NCI-H187 (cell line): ENCODE measurements around the gene RAP1GAP.

Experiments
- DNase-seq, 2 experiments: peaks; one replicate each; lab custom pipeline; 2025; lab: John Stamatoyannopoulos, UW

RAP1GAP gene

DNA sequence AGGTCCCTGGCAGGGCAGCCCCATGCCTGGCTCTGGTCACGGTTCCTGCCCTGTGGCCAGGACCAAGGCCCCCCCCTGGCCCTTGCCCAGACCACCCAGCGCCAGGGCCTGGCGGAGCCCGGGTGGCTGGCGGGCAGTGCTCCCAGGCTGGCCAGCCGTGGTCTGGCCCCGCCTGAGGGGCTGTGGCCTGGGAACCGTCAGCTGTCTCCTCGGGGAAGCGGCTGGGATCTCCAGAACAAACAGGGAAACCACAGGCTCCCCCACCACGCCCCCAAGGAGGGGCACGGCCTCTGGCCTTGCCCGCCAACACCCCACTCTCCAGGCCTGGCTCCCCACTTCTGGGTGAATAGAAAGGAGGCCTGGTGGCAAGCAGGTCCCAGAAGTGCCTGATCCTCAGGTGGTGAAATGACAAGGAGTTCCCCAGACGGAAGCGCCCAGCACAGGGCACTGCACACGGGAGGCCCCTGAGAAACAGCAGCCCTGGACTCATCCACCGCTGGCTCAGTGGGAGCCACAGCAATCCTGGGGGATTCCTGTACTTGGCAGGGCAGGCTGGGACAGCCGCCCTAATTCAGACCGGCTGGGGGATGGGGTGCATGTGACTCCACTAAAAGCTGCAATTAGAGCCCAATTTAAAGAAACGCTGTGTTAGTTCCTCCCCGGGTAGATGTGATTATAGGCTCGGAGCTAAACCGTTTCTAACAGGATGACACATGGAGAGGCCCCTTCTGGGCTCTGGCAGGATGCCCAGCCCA lies 78.9 kb downstream of the RAP1GAP start:
- no peak for DNase-seq

DNA sequence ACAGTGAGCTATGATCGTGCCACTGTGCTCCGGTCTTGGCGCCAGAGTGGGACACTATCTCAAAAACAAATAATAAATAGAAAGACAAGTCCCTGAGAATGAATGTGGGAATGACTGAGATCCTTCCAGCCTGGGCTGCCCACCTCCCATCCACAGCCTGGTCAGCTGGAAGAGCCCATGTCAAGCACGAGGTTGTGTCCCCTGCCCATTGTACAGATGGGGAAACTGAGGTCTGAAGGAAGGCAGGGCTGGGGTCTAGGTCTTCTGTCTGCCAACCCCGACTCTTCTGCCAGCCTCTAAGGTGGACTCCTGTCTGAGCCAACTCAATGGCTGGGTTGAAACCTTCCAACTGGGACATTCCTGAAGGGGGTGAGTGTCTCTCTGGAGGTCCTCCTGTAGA lies 79.5 kb downstream of the RAP1GAP start:
- no peak for DNase-seq

DNA sequence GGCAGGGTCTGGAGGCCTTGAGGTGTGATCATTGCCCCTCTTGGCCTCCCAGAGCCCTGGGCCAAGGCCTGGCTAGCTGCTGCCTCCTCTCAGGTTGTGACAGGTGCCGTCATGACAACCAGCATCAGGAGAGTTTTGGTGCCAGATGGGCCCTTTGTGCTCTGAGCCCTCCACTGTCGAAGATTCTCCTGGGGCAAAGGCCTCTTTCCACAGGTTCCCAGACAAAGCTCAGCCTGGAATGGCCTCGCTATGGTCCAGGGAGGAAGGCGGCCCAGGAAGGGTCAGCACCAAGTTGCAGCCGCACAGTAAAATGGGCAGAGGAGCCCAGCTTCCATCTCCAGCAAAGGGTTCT lies 81.6 kb downstream of the RAP1GAP start:
- no peak for DNase-seq

DNA sequence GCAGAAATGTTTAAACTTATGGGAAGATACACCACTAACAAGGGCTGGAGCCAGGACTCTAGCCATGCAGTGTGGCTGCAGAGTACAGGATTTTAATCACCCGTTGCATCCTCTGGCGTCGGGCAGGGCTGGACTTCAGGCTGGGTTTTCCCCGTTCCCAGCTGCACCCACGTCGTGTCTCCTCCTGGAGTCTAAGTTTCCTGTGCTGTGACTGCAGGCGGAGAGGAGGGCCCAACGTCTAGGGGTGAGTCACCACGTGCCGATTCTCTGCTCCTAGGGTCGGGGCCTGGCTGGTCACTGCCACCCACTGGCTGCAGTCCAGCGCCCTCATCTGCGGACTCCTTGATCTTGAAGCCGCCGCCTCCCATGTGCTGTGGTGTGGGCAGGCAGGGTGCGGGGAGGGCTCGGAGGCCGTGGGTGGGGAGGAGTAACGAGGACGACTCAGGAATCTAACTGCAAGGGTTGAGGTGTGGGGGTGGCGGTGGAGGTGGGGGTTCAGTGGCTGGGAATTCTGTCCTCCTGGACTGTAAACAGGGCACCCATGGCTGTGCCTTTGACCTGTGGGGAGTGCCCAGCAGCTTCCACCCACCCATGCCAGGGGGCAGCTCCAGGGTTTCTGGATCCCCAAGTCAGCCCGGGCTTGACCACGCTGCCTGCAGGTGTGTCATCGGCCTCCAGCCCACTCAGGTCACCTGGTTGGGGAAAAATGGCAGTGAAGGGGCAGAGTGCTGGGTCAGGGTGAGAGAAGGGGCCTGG lies 82.1 kb downstream of the RAP1GAP start:
- DNase-seq: no peak

DNA sequence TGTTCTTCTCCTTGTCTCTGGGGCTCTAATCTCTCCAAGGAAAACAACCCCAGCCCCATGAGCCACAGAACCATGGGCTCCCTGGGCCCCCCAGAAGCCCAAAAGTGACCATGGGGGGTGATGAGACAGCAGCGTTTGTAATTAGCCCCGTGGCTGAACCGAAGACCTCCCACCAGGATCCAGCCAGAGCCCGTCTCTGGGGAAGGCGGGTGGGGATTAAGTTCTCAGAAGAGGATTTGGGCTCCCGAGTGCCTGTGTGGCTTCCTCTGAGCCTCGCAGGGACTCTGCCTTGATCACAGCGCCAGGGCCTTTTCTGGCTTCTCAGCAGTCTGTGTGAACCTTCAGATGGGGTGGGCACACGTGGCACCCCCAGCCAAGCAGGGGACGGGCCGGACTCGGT lies 82.9 kb downstream of the RAP1GAP start:
- no peak for DNase-seq

DNA sequence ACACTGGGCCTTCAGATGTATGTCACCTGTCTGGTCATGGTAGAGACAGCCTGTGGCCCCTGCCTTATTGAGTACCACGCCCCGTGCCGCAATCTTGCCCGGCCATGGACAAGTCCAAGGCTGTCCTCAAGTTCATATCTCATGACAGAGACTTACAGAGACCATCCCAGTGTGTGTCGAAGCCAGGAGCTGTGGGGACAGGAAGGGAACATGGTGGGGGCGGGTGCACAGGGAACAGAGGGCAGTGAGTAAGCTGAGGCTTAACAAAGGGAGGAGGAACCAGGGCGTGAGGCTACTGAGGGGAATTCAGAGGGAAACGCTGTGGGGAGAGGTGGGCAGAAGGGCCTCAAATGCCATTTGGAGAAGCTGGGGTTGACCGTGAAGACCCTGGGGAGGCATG lies 84.1 kb downstream of the RAP1GAP start:
- no peak for DNase-seq

DNA sequence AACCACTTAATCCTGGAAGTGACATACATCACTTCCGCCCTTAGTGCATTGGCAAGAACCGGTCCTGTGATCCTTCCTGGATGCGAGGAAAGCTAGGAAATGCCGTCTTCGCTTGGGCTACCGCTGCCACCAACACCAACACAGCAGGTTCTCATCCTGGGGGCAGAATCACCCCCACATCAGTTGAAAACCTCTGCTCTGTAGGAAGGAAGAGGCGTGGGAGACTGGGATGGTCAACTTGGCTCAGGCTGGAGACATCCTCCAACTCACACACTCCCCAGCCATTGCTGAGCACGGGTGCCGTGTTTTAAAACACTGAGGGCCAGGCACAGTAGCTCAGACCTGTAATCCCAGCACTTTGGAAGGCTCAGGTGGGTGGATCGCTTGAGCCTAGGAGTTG lies 85.1 kb downstream of the RAP1GAP start:
- no peak for DNase-seq

DNA sequence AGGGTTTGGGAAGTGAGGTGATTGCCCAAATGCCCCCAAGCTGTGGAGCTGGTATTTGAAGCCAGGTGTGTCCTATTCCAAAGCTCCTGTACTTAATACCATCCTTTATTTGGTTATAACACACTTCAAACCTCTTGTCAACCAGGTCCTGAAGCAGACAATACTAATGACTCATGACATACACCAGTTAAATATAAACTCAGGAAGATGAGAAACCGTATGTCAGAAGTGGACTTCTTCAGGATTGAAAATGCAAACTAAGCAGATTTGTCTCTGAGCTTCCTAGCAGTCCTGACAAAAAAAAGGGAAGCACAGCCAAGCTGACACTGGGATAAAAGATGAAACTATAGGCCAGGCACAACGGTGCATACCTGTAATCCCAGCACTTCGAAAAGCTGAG lies 89.4 kb downstream of the RAP1GAP start:
- peak in 1 of 2 experiments; percentile 34 for DNase-seq

DNA sequence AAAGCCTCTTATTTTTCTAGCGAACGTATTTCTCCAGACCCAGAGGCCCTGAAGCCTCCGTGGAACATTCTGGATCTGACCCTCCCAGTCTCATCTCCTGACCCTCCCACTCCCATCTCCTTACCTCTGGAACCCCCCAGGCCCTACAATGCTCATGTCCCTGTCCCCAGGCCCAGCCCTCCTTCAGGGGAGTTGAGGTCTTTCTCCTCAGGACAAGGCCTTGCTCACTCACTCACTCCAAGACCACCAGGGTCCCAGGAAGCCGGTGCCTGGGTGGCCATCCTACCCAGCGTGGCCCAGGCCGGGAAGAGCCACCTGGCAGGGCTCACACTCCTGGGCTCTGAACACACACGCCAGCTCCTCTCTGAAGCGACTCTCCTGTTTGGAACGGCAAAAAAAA lies 91.2 kb downstream of the RAP1GAP start:
- no peak for DNase-seq

DNA sequence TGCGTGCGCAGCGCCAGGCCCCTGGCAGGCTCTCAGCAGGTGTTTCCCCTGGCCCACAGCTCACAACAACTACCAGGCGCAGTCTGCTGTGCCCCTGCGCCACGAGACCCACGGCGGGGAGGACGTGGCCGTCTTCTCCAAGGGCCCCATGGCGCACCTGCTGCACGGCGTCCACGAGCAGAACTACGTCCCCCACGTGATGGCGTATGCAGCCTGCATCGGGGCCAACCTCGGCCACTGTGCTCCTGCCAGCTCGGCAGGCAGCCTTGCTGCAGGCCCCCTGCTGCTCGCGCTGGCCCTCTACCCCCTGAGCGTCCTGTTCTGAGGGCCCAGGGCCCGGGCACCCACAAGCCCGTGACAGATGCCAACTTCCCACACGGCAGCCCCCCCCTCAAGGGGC lies 91.8 kb downstream of the RAP1GAP start:
- no peak for DNase-seq

DNA sequence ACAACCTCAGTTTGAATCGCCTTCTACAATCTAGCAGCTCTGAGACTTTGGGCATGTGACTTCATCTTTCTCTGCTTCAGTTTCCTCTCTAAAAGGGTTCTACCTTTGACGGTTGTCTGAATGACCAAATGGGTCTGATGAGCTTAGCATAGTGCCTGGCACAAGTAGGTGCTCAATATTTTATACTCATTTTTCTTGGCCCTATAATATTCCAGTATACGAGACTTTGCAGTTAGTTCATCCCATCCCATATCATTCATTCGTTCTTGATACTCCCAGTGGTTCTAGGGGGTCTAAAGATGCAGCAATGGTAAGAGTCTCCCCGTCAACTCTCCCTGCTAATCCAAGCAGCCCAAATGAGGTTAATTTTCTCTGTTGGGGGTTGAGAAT lies 92.4 kb downstream of the RAP1GAP start:
- DNase-seq: no peak

DNA sequence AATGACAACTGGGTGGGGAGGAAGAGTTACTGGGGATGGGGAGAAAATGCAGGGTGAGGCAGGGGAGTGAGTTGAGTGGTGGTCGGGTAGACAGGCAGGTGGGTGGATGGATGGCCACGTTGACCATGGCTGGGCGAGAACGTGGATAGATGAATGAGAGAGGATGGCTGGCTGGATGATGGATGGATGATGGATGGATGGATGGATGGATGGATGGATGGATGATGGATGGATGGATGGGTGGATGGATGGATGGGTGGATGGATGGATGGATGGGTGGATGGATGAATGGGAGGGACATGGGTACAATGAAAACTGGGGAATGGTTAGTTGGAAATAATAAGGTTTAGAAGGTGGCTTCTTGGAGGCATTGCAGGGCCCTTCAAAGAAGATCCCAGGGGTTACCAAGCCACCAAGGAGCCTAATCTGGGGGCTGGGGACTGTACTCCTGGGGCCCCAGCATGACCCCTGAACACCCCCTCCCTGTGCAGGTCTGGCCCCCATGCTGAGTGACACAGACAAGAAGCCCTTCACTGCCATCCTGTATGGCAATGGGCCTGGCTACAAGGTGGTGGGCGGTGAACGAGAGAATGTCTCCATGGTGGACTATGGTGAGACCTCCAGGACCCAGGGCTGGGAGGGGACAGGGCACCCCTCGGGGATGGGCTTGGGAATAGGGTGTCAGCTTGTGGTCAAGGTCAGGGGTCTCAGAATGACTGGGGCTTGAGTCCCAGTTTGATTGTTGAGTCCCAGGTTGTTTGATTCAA lies 92.9 kb downstream of the RAP1GAP start:
- no peak for DNase-seq

DNA sequence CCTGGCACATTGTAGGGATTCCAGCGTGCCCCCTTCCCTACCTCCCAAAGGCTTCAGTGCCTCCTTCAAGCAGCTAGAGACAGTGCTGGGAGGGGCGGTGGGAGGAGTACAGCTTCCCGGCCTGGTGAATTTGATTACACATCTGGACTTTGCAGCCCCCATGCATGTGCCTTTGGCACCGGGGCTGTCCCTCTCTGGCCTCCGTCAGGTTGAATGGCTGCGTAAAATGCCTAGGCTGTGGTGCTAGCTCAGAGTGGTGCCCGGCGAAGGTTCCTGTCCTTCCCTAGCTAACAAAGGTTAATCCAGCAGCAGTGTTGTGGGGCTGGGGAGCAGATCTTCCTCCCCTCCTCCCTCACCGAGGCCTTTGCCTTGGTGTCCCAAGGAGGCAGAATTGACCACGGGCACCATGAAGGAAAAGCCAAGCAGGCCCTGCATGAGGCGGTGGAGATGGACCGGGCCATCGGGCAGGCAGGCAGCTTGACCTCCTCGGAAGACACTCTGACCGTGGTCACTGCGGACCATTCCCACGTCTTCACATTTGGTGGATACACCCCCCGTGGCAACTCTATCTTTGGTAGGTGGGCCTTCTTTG lies 93.7 kb downstream of the RAP1GAP start:
- no peak for DNase-seq

DNA sequence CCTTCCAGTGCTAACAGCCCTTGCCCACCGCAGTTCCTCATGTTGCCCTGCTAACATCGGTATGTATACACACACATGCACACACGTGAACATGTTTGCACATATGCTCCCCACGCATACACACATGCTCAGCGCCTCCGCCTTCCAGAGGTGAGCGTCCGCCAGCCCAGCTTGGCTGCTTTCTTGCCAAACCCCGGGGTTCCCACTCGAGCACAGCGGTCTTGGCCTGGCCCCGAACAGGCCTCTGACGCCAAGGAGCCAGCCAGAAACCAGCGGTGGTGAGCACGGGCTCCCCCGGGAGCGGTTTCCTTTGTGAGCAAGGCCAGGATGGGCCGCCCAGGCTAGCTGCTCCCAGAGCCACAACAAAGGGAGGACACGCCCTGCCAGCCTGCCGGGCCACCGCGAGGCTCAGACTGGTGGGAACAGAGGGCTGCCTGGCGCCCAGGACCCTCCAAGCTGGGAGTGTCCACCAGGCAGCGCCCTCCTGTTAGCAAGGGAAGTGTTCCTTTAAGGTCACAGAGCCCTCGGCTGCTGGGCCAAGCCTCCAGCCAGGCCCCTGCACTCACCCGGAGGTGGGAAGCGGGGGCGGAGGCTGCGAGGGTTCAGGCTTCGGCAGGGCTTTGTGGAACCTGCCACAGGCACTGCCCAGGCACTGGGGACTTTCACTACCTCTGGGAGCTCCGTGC lies 94.5 kb downstream of the RAP1GAP start:
- DNase-seq: peak; percentile 76 to 84

DNA sequence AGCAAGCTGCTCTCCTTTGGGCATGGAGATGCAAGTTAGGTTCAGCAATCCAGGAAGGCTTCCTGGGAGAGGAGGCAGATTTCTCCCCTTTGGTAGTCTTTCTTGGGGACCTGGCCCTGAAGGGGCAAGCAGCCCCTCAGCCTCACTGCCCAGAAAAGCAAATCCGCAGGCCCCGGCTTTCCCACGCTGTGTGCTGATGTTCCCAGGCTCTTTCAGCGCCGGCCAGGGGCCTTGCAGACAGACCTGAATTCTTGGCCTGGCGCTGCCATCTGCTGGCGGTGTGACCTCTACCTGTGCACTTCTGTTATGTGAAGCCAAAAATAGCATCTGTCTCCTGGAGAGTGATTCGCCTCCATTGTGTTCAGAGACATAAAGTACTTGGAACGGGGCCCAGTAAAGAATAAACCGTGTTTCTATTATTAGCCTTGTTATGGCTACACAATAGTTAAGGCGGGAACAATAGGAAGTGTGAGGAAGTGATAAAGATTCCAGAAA lies 95.1 kb downstream of the RAP1GAP start:
- DNase-seq: peak; percentile 84 to 89

DNA sequence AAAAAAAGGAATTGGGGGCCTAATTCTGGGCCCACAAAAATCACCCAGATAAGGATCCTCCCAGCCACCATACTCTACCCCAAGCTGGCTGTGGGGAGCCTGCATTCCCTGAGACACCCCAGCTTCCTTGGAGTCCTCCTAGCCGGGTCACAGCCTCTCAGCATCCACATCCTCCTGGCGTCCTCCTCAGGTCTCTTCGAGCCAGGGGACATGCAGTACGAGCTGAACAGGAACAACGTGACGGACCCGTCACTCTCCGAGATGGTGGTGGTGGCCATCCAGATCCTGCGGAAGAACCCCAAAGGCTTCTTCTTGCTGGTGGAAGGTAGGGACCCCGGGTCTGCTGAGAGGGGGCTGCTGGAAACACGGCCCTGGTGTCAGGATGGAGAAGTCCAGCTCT lies 95.7 kb downstream of the RAP1GAP start:
- no peak for DNase-seq

DNA sequence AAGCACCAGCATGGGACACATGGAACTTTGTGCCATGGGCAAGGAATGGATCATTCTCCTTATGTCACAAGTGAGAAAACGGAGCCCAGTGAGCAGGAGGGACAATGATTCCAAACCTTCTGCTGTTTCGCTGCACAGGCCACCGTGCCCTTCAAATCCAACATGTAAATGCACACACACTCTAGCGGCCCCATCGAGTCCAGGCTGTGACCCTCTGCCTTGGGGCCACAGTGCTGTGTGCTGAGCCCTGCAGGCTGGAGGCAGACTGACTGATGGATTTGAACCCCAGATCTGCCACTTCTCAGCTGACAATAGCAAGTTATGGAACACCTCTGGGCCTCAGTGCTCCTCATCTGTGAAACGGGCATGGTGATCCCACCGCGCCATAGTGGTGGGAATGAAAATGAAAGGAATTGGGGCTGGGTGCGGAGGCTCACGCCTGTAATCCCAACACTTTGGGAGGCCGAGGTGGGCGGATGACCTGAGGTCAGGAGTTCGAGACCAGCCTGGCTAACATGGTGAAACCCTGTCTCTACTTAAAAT lies 96.4 kb downstream of the RAP1GAP start:
- DNase-seq: no peak

DNA sequence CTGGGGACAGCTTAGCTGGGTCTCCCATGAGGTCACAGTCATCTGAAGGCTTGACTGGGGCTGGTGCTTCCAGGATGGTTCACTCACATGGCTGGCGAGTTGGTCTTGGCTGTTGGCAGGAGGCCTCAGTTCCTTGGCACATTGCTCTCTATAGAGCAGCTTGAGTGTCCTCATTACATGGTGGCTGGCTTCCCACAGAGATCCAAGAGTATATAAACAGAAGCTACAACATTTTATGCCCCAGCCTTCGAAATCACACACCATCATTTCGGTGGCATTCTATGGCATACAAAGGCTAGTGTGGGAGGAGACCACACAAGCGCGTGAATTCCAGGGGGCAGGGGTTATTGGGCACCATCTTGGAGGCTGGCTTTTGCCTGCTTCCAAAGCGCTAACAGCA lies 96.9 kb downstream of the RAP1GAP start:
- no peak for DNase-seq

DNA sequence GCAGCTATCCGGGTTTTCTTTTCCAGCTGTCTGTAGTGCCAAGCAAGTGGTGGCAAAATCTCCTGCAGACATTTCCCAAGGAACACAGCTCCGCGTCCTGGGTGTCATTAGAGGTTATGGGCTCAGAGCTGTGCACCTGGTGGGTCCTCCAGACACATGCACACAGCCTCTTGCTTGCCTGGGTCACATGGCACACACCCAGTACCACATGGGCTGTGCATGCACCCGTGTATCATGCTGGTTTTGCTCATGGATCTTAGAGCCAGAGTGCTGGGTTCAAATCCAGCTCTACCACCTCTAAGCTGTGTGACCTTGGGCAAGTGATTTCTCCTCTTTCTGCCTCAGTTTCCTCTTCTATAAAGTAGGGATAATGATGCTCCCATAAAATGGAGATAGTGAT lies 98.3 kb downstream of the RAP1GAP start:
- no peak for DNase-seq

DNA sequence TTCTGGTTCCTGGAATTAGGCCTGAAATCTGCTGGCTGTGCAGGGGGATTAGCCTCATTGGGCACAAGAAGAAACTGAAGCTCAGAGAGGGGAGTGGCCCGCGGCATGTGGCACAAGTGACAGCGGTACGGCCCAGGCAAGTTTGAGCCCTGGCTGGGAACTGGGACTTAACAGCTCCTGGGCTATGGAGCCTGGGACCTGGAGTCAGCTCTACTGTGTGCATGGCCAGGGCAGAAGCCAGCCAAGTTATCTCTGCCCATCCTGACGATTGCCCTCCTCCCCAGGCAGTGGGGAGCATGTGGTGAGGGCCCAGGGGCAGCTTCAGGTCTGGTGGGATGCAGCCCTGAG lies 98.7 kb downstream of the RAP1GAP start:
- DNase-seq: no peak

DNA sequence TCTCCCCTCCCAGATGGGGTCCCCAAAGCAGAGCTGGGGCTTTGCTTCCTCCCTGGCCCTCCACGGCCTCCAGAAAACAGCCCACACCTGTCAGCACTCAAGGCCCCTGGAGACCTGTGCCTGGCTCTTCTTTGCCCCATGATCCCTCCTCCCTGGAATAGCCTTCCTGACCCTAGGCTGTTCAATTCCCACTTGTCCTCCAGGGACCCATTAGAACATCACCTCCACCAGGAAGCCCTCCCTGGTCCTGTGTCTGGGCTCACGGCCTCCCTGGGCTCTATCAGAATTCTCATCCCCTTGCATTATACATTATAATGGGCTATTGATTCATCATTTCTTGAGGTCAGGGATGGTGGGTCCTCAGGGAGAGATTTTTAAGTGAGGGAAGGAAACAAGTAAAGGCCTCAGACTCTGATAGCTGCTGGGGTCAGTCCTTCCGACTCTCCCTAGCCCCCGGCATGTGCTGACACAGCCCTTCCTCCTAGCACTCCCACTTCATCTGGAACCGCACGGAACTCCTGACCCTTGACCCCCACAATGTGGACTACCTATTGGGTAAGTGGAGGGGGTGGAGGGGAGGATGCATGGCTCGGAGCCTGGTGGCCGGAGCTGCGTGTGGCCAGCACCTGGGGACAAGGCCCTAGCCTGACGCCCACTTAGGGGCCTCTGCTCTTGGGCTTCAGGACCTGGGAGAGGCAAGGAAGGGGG lies 99.2 kb downstream of the RAP1GAP start:
- DNase-seq: no peak
